ENCODE measurements around the gene SLC39A2. TPM values are rescaled to one million over a fixed set of nuclear protein-coding genes. Genes with fewer than 3 reads are reported as not detected.

Gene SLC39A2
- polyA plus RNA-seq, 3 donors: not detected

DNA sequence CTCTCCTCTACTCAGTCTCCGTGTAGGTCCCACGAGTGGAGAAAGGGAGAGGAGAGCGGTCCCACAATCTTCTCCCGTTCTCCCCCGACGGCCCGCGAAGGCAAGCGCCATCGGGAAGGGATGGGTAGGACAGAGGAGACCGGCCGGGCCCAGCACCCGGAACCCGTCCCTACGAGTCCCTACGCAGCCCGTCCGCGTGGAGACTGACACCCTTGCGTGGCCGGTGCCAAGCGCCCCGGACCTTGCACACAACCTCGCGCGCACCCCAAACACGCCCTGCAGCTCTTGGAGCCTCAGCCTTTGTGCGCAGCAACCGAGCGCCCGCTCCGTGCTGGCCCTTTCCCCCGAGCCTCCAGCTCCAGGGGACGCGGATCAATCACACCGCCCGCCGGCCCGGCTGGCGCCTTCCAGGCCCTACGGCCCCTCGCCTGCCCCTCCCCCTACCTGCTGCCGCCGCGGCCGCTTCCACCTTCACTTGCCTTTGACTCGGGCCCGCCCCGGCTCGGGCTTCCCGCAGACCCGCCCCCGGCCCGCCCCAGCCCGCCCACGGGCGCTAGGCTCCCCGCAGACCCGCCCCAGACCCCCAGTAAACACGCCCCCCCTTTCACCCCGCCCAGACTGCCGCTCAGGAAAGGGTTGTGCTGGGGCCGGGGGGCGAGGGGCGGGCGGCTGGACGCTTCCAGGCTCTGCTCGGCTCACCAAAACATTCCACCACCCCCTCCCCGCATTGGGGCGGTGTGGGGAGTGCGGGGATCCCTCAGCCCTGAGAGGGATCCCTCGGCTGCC is 25.7 kb downstream of the SLC39A2 start, which contains the start of gene NDRG2:
TSS of gene NDRG2 (minus strand) at position 477 of the 786 bp plus-strand sequence. CDS start 1,746 bp downstream, outside the sequence.
- Mint-ChIP-seq H3K27me3 (ENCODE audit: low read depth in 3 of 3) (peaks cover 39 to 52% (median 43%) of the 10 kb centered on the region in 3 donors), H3K27ac (peak within 1 kb of the TSS in 3 of 7 donors; percentile 8 to 61 (median 27)), H3K9me3 (peaks cover 0 to 3% (median 1%) of the 10 kb centered on the region in 7 donors), H3K36me3 (peaks cover 0 to 6% of the 10 kb centered on the region in 2 donors), H3K4me1 (peaks cover 42% of the 10 kb centered on the region), H3K4me3 (peak within 1 kb of the TSS; percentile 75 to 92)
- Histone ChIP-seq H3K27ac (ENCODE audit: low read depth in 1 of 2, low read length in 2 of 2) (no peak within 1 kb of the TSS), H3K9ac (ENCODE audit: insufficient read depth, low read length, poor library complexity, severe bottlenecking) (peak within 1 kb of the TSS; percentile 25), H2AFZ (ENCODE audit: insufficient read depth, low read depth, low read length, poor library complexity, severe bottlenecking) (peak within 1 kb of the TSS; percentile 69), H4K20me1 (ENCODE audit: insufficient read depth, low read length) (no peaks in the 10 kb centered on the region), H3K79me2 (ENCODE audit: insufficient read depth, low read length) (no peaks in the 10 kb centered on the region), H3K27me3 (ENCODE audit: control insufficient read depth in 2 of 2, insufficient read depth in 2 of 2, low read length in 2 of 2) (peaks cover 15 to 37% of the 10 kb centered on the region in 2 donors), H3K9me3 (replicated peaks in 1 of 2; ENCODE audit: control insufficient read depth in 1 of 2, insufficient read depth in 1 of 2, low read length in 2 of 2) (peaks cover 2 to 4% of the 10 kb centered on the region in 2 donors), H3K4me1 (ENCODE audit: control insufficient read depth in 1 of 2, insufficient read depth in 2 of 2, low read length in 2 of 2) (peaks cover 38 to 45% of the 10 kb centered on the region in 2 donors), H3K36me3 (replicated peaks in 1 of 2; ENCODE audit: control insufficient read depth in 1 of 2, insufficient read depth in 2 of 2, low read length in 2 of 2) (no peaks in the 10 kb centered on the region), H3K4me2 (replicated peaks; ENCODE audit: extremely low read depth, low read length, poor library complexity, severe bottlenecking) (peak within 1 kb of the TSS; percentile 80), H3K4me3 (replicated peaks in 1 of 3; ENCODE audit: low read depth in 2 of 3, low read length in 3 of 3) (peak within 1 kb of the TSS; percentile 40 to 71 (median 43))
- peak in 1 of 3 donors; percentile 21 for DNase-seq
- WGBS (ENCODE audit: insufficient coverage): under 1% methylated on average over 42 of the region's 72 CpGs
- intact Hi-C loops (cut with micrococcal nuclease): no loop called here
- TF ChIP-seq, protein P1, sequence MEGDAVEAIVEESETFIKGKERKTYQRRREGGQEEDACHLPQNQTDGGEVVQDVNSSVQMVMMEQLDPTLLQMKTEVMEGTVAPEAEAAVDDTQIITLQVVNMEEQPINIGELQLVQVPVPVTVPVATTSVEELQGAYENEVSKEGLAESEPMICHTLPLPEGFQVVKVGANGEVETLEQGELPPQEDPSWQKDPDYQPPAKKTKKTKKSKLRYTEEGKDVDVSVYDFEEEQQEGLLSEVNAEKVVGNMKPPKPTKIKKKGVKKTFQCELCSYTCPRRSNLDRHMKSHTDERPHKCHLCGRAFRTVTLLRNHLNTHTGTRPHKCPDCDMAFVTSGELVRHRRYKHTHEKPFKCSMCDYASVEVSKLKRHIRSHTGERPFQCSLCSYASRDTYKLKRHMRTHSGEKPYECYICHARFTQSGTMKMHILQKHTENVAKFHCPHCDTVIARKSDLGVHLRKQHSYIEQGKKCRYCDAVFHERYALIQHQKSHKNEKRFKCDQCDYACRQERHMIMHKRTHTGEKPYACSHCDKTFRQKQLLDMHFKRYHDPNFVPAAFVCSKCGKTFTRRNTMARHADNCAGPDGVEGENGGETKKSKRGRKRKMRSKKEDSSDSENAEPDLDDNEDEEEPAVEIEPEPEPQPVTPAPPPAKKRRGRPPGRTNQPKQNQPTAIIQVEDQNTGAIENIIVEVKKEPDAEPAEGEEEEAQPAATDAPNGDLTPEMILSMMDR (IDR thresholded peaks at IDR 0.05): no peak

- Histone ChIP-seq H3K9me3 (replicated peaks in 1 of 2; ENCODE audit: control insufficient read depth in 1 of 2, insufficient read depth in 1 of 2, low read length in 2 of 2) (peaks cover 2 to 4% of the 10 kb centered on the region in 2 donors), H3K4me3 (replicated peaks in 1 of 3; ENCODE audit: low read depth in 2 of 3, low read length in 3 of 3) (peak overlapping the region; percentile 13 to 71 (median 13)), H3K79me2 (ENCODE audit: insufficient read depth, low read length) (no peaks in the 10 kb centered on the region), H3K4me1 (ENCODE audit: control insufficient read depth in 1 of 2, insufficient read depth in 2 of 2, low read length in 2 of 2) (peaks cover 38 to 41% of the 10 kb centered on the region in 2 donors), H3K4me2 (replicated peaks; ENCODE audit: extremely low read depth, low read length, poor library complexity, severe bottlenecking) (peak overlapping the region; percentile 80), H3K9ac (ENCODE audit: insufficient read depth, low read length, poor library complexity, severe bottlenecking) (peak overlapping the region; percentile 25), H3K27ac (ENCODE audit: low read depth in 1 of 2, low read length in 2 of 2) (no peak overlapping the region), H4K20me1 (ENCODE audit: insufficient read depth, low read length) (no peaks in the 10 kb centered on the region), H3K36me3 (replicated peaks in 1 of 2; ENCODE audit: control insufficient read depth in 1 of 2, insufficient read depth in 2 of 2, low read length in 2 of 2) (no peaks in the 10 kb centered on the region), H2AFZ (ENCODE audit: insufficient read depth, low read depth, low read length, poor library complexity, severe bottlenecking) (peak overlapping the region; percentile 69), H3K27me3 (ENCODE audit: control insufficient read depth in 2 of 2, insufficient read depth in 2 of 2, low read length in 2 of 2) (peaks cover 15 to 37% of the 10 kb centered on the region in 2 donors)
- Mint-ChIP-seq H3K9me3 (peaks cover 0 to 4% (median 1%) of the 10 kb centered on the region in 7 donors), H3K4me3 (peak overlapping the region; percentile 75 to 92), H3K36me3 (peaks cover 0 to 6% of the 10 kb centered on the region in 2 donors), H3K27ac (no peak overlapping the region), H3K4me1 (peaks cover 41% of the 10 kb centered on the region), H3K27me3 (ENCODE audit: low read depth in 3 of 3) (peaks cover 43 to 54% (median 44%) of the 10 kb centered on the region in 3 donors)
- no peak for DNase-seq
- TF ChIP-seq, protein P1 (IDR thresholded peaks at IDR 0.05): no peak
- WGBS (ENCODE audit: insufficient coverage): 14% methylated on average over 29 of the region's 58 CpGs
- intact Hi-C loops (cut with micrococcal nuclease): no loop called here
These were observed 26.5 kb downstream of the SLC39A2 start for GRCh38 chr14:21025371-21026273.
